Adrenal gland (tissue), 5 donors: ENCODE measurements around the gene NETO2.

Experiments
- POLR2A ChIP-seq, 2 donors: fragments of 450-650 bp; IDR thresholded peaks; one replicate each; pipeline ENCODE4 v1.6.1; 2017; ENCODE audit warnings: antibody characterized with exemption in 2 of 2, mild to moderate bottlenecking in 2 of 2, moderate library complexity in 1 of 2
- TF ChIP-seq, protein P1 (sequence below), 6 experiments: fragments of 450-650 bp in 4 of 6; fragments of 200-600 bp in 2 of 6; sonication (generic) in 1 of 6; IDR thresholded peaks; 1 replicate in 5 of 6; 2 replicates in 1 of 6; pipeline versions ENCODE4 v1.5.1 to v1.8.0; 2016 to 2021; ENCODE audit warnings: antibody characterized with exemption in 6 of 6, mild to moderate bottlenecking in 2 of 6, moderate library complexity in 1 of 6
- donor health status: DM: no; HTN: no; CAD: no.

DNA sequence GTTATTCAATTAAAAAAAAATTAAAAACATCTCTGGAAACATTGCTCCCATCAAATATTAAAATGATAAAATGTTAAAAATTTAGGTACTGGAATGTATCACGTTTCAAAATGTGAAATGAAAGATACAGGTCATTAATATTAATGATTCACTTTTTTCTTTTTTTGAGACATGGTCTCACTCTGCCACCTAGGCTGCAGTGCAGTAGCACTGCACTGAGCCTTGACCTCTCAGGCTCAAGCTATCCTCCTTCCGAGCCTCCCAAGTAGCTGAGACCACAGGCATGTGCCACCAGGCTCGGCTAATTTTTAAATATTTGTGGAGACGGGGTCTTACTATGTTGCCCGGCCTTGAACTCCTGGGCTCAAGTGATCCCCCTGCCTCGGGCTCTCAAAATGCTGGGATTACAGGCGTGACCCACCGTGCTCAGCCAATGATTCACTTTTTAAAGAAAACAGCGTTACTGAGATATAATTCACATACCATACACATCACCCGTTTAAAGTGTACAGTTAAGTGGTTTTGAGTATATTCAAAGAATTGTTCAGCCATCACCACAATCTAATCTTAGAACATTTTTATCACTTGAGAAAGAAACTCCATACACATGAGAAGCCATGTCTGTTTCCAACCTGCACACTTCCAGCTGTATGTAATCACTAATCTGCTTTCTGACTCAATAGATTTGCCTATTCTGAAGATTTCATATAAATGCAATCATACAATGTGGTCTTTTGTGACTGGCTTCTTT lies 19.1 kb upstream of the NETO2 start:
- TF ChIP-seq, protein P1, sequence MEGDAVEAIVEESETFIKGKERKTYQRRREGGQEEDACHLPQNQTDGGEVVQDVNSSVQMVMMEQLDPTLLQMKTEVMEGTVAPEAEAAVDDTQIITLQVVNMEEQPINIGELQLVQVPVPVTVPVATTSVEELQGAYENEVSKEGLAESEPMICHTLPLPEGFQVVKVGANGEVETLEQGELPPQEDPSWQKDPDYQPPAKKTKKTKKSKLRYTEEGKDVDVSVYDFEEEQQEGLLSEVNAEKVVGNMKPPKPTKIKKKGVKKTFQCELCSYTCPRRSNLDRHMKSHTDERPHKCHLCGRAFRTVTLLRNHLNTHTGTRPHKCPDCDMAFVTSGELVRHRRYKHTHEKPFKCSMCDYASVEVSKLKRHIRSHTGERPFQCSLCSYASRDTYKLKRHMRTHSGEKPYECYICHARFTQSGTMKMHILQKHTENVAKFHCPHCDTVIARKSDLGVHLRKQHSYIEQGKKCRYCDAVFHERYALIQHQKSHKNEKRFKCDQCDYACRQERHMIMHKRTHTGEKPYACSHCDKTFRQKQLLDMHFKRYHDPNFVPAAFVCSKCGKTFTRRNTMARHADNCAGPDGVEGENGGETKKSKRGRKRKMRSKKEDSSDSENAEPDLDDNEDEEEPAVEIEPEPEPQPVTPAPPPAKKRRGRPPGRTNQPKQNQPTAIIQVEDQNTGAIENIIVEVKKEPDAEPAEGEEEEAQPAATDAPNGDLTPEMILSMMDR (IDR thresholded peaks at IDR 0.05), result no peak
- no peak for TF ChIP-seq POLR2A (IDR thresholded peaks at IDR 0.05)
